Effector memory CD8-positive, alpha-beta T cell (primary cell): ENCODE results near the gene LCP1.
A peak's percentile ranks its signal among the peaks of the same experiment; 100 is the strongest.

Source experiments
- ATAC-seq: fragments of 150-1000 bp; cut with Tn5 transposase; replicated peaks from 2 replicates; pipeline ENCODE4 v1.10.0; 2021; ENCODE audit warnings: mild to moderate bottlenecking, moderate library complexity
- DNase-seq, 3 experiments: peaks; one replicate each; pipeline ENCODE4 v3.0.0; 2021
- H3K27ac Mint-ChIP-seq, 2 donors: one replicate each; pipeline ENCODE4 v1.8.0; 2022; ENCODE audit warnings: mild to moderate bottlenecking in 2 of 2, mixed read lengths in 2 of 2, moderate library complexity in 2 of 2
- H3K27me3 Mint-ChIP-seq, 2 donors: one replicate each; pipeline ENCODE4 v1.8.0; 2022; ENCODE audit warnings: mixed read lengths in 2 of 2
- H3K36me3 Mint-ChIP-seq: one replicate; pipeline ENCODE4 v1.8.0; 2022; ENCODE audit warnings: mild to moderate bottlenecking, moderate library complexity, mixed read lengths; ENCODE audit not compliant: insufficient read depth
- H3K4me1 Mint-ChIP-seq, 2 donors: one replicate each; pipeline ENCODE4 v1.8.0; 2022; ENCODE audit warnings: low read depth in 2 of 2, mixed read lengths in 2 of 2
- H3K4me3 Mint-ChIP-seq, 2 donors: one replicate each; pipeline ENCODE4 v1.8.0; 2022; ENCODE audit warnings: mild to moderate bottlenecking in 2 of 2, mixed read lengths in 2 of 2, moderate library complexity in 2 of 2
- H3K9me3 Mint-ChIP-seq, 2 donors: one replicate each; pipeline ENCODE4 v1.8.0; 2022; ENCODE audit warnings: mixed read lengths in 2 of 2

LCP1 gene

GRCh38 chr13:46198696-46199193 is 16.8 kb upstream of the LCP1 start:
- Mint-ChIP-seq H3K27me3 (no peaks in the 10 kb centered on the region), H3K9me3 (no peaks in the 10 kb centered on the region), H3K27ac (no peak overlapping the region), H3K36me3 (no peaks in the 10 kb centered on the region), H3K4me3 (no peak overlapping the region), H3K4me1 (peaks cover 21 to 28% of the 10 kb centered on the region in 2 donors)
- DNase-seq (no peak), ATAC-seq (no peak)

DNA sequence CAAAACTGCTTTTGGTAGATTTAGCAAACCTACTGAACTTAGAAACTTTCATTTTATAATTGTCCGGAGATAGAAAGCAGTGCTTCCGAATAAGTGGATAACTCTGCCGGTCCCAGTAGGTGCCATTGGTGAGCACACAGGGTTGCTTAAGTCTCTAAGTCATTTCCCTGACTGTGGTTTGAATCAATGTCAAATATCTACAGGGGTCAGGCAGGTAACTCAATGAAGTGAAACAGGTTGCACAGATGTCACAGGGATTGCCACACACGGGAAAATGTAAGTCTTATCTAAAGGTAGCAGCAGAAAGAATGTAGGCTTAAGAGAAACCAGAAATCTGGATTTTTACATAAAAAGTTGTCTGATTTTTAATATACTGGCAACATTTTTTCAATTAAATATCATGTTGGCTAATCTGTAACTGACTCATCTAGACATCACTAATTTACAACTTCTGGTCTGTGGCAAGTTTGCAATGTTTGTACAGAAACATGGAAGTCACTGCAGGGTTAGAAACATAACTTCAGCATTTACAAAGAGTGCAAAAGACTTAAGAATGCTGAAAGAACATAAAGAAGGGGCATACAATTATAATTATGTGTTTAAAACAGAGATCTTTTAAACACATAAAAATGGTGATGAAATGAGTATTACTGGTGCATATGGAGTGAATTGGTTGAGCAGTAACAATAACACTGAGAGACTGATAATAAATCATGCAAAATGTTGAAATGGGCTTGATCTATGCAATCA is 15.5 kb upstream of the LCP1 start:
- Mint-ChIP-seq H3K9me3 (no peaks in the 10 kb centered on the region), H3K4me1 (peaks cover 14 to 18% of the 10 kb centered on the region in 2 donors), H3K4me3 (no peak overlapping the region), H3K27ac (no peak overlapping the region), H3K36me3 (no peaks in the 10 kb centered on the region), H3K27me3 (no peaks in the 10 kb centered on the region)
- no peak for DNase-seq
- ATAC-seq: no peak

GRCh38 chr13:46195016-46195415 is 13.0 kb upstream of the LCP1 start:
- Mint-ChIP-seq H3K27ac (no peak overlapping the region), H3K36me3 (no peaks in the 10 kb centered on the region), H3K27me3 (no peaks in the 10 kb centered on the region)

GRCh38 chr13:46192412-46192811 is 10.4 kb upstream of the LCP1 start:
- H3K27ac Mint-ChIP-seq: no peak overlapping the region
- ATAC-seq: no peak
- no peak for DNase-seq
- H3K9me3 Mint-ChIP-seq: no peaks in the 10 kb centered on the region
- H3K4me3 Mint-ChIP-seq: no peak overlapping the region
- H3K4me1 Mint-ChIP-seq: no peaks in the 10 kb centered on the region
- H3K27me3 Mint-ChIP-seq: no peaks in the 10 kb centered on the region
- H3K36me3 Mint-ChIP-seq: no peaks in the 10 kb centered on the region

More at GRCh38 chr13:46195016-46195415, 13.0 kb upstream of the LCP1 start:
- Mint-ChIP-seq H3K4me3 (no peak overlapping the region), H3K4me1 (peaks cover 5 to 6% of the 10 kb centered on the region in 2 donors), H3K9me3 (no peaks in the 10 kb centered on the region)
- DNase-seq (no peak), ATAC-seq (no peak)

GRCh38 chr13:46185634-46186033 is 3.7 kb upstream of the LCP1 start:
- Mint-ChIP-seq H3K27ac (peak overlapping the region; percentile 91 to 96), H3K4me1 (peaks cover 32 to 39% of the 10 kb centered on the region in 2 donors), H3K4me3 (no peak overlapping the region), H3K36me3 (peaks cover 22% of the 10 kb centered on the region), H3K9me3 (no peaks in the 10 kb centered on the region), H3K27me3 (no peaks in the 10 kb centered on the region)
- DNase-seq: no peak
- no peak for ATAC-seq

DNA sequence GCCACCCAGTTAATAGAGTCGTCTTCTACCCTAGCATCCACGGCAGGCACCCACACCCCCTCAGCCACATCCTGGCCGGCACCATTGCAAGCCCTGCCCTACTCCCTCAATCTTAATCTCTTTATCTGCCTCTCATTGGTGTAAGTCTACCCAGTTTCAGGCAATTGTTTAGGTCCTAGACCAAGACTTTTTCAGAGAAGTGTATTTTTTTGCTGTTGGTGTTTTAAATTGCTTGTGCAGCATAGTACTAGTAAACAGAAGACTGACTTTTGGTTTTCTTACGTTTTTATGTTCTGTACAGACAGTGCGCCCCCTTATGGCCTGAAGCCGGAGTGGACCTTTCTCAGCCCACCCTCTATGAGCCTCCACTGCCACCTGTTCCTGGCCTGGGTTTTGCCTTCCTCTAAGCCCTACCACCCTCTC is 2.3 kb upstream of the LCP1 start:
- Mint-ChIP-seq H3K27me3 (no peaks in the 10 kb centered on the region), H3K9me3 (no peaks in the 10 kb centered on the region), H3K27ac (peak overlapping the region; percentile 91 to 96), H3K4me3 (peak overlapping the region; percentile 91 to 98), H3K4me1 (peaks cover 32 to 49% of the 10 kb centered on the region in 2 donors), H3K36me3 (peaks cover 34% of the 10 kb centered on the region)
- ATAC-seq (peak; percentile 72), DNase-seq (peak; percentile 66 to 72 (median 67))

GRCh38 chr13:46183018-46183946 is 1.3 kb upstream of the LCP1 start:
- Mint-ChIP-seq H3K27ac (peak overlapping the region; percentile 91 to 96), H3K27me3 (no peaks in the 10 kb centered on the region), H3K9me3 (no peaks in the 10 kb centered on the region), H3K36me3 (peaks cover 44% of the 10 kb centered on the region), H3K4me1 (peaks cover 33 to 56% of the 10 kb centered on the region in 2 donors), H3K4me3 (peak overlapping the region; percentile 91 to 98)
- DNase-seq: no peak
- no peak for ATAC-seq

- Mint-ChIP-seq H3K36me3 (peaks cover 52% of the 10 kb centered on the region), H3K27me3 (no peaks in the 10 kb centered on the region), H3K27ac (peak overlapping the region; percentile 91 to 96), H3K4me1 (peaks cover 41 to 64% of the 10 kb centered on the region in 2 donors), H3K9me3 (no peaks in the 10 kb centered on the region), H3K4me3 (peak overlapping the region; percentile 91 to 98)
- ATAC-seq (no peak), DNase-seq (no peak)
These were observed 507 bp upstream of the LCP1 start for GRCh38 chr13:46182491-46182877.

- Mint-ChIP-seq H3K36me3 (peaks cover 63% of the 10 kb centered on the region), H3K27ac (peak overlapping the region; percentile 91 to 96), H3K9me3 (no peaks in the 10 kb centered on the region), H3K27me3 (no peaks in the 10 kb centered on the region), H3K4me3 (peak overlapping the region; percentile 91 to 98), H3K4me1 (peaks cover 51 to 75% of the 10 kb centered on the region in 2 donors)
- ATAC-seq (no peak), DNase-seq (no peak)
These were observed 569 bp downstream of the LCP1 start for GRCh38 chr13:46181377-46181839.

- peaks cover 69% of the 10 kb centered on the region for H3K36me3 Mint-ChIP-seq
- H3K27me3 Mint-ChIP-seq: no peaks in the 10 kb centered on the region
- peak overlapping the region; percentile 96 to 97 for H3K27ac Mint-ChIP-seq
- peak overlapping the region; percentile 91 to 98 for H3K4me3 Mint-ChIP-seq
- DNase-seq: no peak
- no peak for ATAC-seq
- peaks cover 56 to 79% of the 10 kb centered on the region in 2 donors for H3K4me1 Mint-ChIP-seq
- no peaks in the 10 kb centered on the region for H3K9me3 Mint-ChIP-seq
These were observed 1.8 kb downstream of the LCP1 start for GRCh38 chr13:46179969-46180763.

- peaks cover 55 to 79% of the 10 kb centered on the region in 2 donors for H3K4me1 Mint-ChIP-seq
- H3K27me3 Mint-ChIP-seq: no peaks in the 10 kb centered on the region
- peak overlapping the region; percentile 96 to 97 for H3K27ac Mint-ChIP-seq
- ATAC-seq: peak; percentile 17
- H3K4me3 Mint-ChIP-seq: peak overlapping the region; percentile 91 to 98
- peak; percentile 52 to 63 (median 55) for DNase-seq
- peaks cover 70% of the 10 kb centered on the region for H3K36me3 Mint-ChIP-seq
- no peaks in the 10 kb centered on the region for H3K9me3 Mint-ChIP-seq
These were observed 2.5 kb downstream of the LCP1 start for GRCh38 chr13:46179491-46179908.

DNA sequence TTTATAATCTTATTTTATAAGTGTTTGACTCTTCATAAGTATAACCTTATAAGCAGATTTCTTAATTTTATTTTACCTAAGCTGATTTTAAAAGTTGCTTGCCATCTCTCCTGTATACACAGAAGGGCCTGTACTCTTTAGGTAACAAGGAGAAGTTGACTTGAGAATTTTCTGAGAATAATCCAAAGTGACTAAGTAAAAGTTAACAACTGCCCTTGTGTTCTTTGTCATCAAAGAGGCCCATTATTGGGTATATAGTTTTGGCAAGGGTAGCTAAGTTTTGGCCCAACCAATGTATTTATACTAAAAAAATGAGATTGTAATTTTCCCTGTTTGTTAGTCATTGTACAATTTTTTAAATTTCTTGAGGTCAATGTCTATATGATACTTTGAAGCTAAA is 3.2 kb downstream of the LCP1 start:
- Mint-ChIP-seq H3K4me1 (peaks cover 50 to 77% of the 10 kb centered on the region in 2 donors), H3K4me3 (peak overlapping the region; percentile 91 to 98), H3K27me3 (no peaks in the 10 kb centered on the region), H3K27ac (peak overlapping the region; percentile 96 to 97), H3K9me3 (no peaks in the 10 kb centered on the region), H3K36me3 (peaks cover 71% of the 10 kb centered on the region)
- DNase-seq (no peak), ATAC-seq (no peak)

- H3K36me3 Mint-ChIP-seq: peaks cover 76% of the 10 kb centered on the region
- H3K4me3 Mint-ChIP-seq: peak overlapping the region; percentile 91 to 98
- no peaks in the 10 kb centered on the region for H3K9me3 Mint-ChIP-seq
- H3K27ac Mint-ChIP-seq: peak overlapping the region; percentile 95 to 97
- DNase-seq: no peak
- H3K4me1 Mint-ChIP-seq: peaks cover 50 to 77% of the 10 kb centered on the region in 2 donors
- H3K27me3 Mint-ChIP-seq: no peaks in the 10 kb centered on the region
- no peak for ATAC-seq
These were observed 3.8 kb downstream of the LCP1 start for GRCh38 chr13:46178143-46178542.
